Activated CD8-positive, alpha-beta memory T cell treated with anti-CD3 and anti-CD28 coated beads, Interleukin-2, amount 50 U/mL, for 24 hours (primary cell): Measurements from ENCODE around the gene CCDC34.
"Not testable (repeated sequence)": the region's sequence is repeated elsewhere in the genome, so short reads cannot be mapped to it uniquely, and the experiment has no call there.

ENCODE experiments used
- DNase-seq: peaks from one replicate; pipeline ENCODE4 v3.0.0-alpha.2; 2020; ENCODE audit errors: extremely low read depth

CCDC34 gene

GRCh38 chr11:27321340-27321739 lies 41.7 kb downstream of the CCDC34 start:
- not testable (repeated sequence) for DNase-seq

- no peak for DNase-seq
Observed at GRCh38 chr11:27319072-27319471, 43.9 kb downstream of the CCDC34 start.

- DNase-seq: no peak
Observed at GRCh38 chr11:27317751-27318150, 45.3 kb downstream of the CCDC34 start.

GRCh38 chr11:27315836-27316235 lies 47.2 kb downstream of the CCDC34 start:
- no peak for DNase-seq

GRCh38 chr11:27313157-27313821 lies 49.7 kb downstream of the CCDC34 start:
- no peak for DNase-seq

GRCh38 chr11:27312110-27312509 lies 50.9 kb downstream of the CCDC34 start:
- no peak for DNase-seq

GRCh38 chr11:27310707-27311106 lies 52.3 kb downstream of the CCDC34 start:
- DNase-seq: no peak

GRCh38 chr11:27310182-27310581 lies 52.8 kb downstream of the CCDC34 start:
- no peak for DNase-seq

- DNase-seq: no peak
Observed at GRCh38 chr11:27309046-27309445, 54.0 kb downstream of the CCDC34 start.

- DNase-seq: no peak
Observed at GRCh38 chr11:27307232-27307631, 55.8 kb downstream of the CCDC34 start.

GRCh38 chr11:27305751-27306150 lies 57.3 kb downstream of the CCDC34 start:
- DNase-seq: no peak

- no peak for DNase-seq
Observed at GRCh38 chr11:27304514-27304913, 58.5 kb downstream of the CCDC34 start.

- DNase-seq: no peak
Observed at GRCh38 chr11:27303903-27304302, 59.1 kb downstream of the CCDC34 start.

GRCh38 chr11:27300974-27301373 lies 62.0 kb downstream of the CCDC34 start:
- DNase-seq: no peak

- no peak for DNase-seq
Observed at GRCh38 chr11:27297616-27298015, 65.4 kb downstream of the CCDC34 start.

- DNase-seq: no peak
Observed at GRCh38 chr11:27296497-27296896, 66.5 kb downstream of the CCDC34 start.

GRCh38 chr11:27295928-27296327 lies 67.1 kb downstream of the CCDC34 start:
- no peak for DNase-seq

- no peak for DNase-seq
Observed at GRCh38 chr11:27294654-27295053, 68.4 kb downstream of the CCDC34 start.

- DNase-seq: no peak
Observed at GRCh38 chr11:27293515-27294417, 69.2 kb downstream of the CCDC34 start.

- no peak for DNase-seq
Observed at GRCh38 chr11:27292637-27293010, 70.4 kb downstream of the CCDC34 start.

GRCh38 chr11:27291954-27292636 lies 70.9 kb downstream of the CCDC34 start:
- DNase-seq: no peak

- no peak for DNase-seq
Observed at GRCh38 chr11:27291302-27291889, 71.6 kb downstream of the CCDC34 start.
